Anterior cingulate cortex (tissue), 58 donors: ENCODE measurements around the gene PRKAG1.

Experiments
- DNase-seq, 58 donors: peaks; one replicate each; lab custom pipeline; 2025; lab: John Stamatoyannopoulos, UW

The PRKAG1 gene

GRCh38 chr12:49015196-49015595 is 3.4 kb downstream of the PRKAG1 start:
- DNase-seq: no peak

- DNase-seq: peak in 1 of 58 donors; percentile 19
Observed at GRCh38 chr12:49014547-49014946, 4.0 kb downstream of the PRKAG1 start.

- DNase-seq: no peak
Observed at GRCh38 chr12:49013428-49013827, 5.1 kb downstream of the PRKAG1 start.

- DNase-seq: no peak
Observed at GRCh38 chr12:49012739-49013138, 5.8 kb downstream of the PRKAG1 start.

- no peak for DNase-seq
Observed at GRCh38 chr12:49010092-49010668, 8.4 kb downstream of the PRKAG1 start.

- no peak for DNase-seq
Observed at GRCh38 chr12:49008943-49009342, 9.6 kb downstream of the PRKAG1 start.

- peak in 31 of 58 donors; percentile 13 to 82 (median 46) for DNase-seq
Observed at GRCh38 chr12:49000346-49000745, 18.2 kb downstream of the PRKAG1 start.

GRCh38 chr12:48999371-49000131 is 19.0 kb downstream of the PRKAG1 start, which contains the start of gene DDN:
Gene DDN (minus strand): TSS chr12:48999375. CDS start chr12:48999287, 88 bp downstream.
- peak in 39 of 58 donors; percentile 22 to 84 (median 63) for DNase-seq

GRCh38 chr12:48998497-48999353 is 19.9 kb downstream of the PRKAG1 start:
- peak in 2 of 58 donors; percentile 46 to 51 for DNase-seq

GRCh38 chr12:48997719-48998496 is 20.7 kb downstream of the PRKAG1 start:
- peak in 2 of 58 donors; percentile 13 to 32 for DNase-seq

GRCh38 chr12:48996794-48997718 is 21.5 kb downstream of the PRKAG1 start:
- DNase-seq: peak in 53 of 58 donors; percentile 18 to 80 (median 51)

GRCh38 chr12:48995086-48995879 is 23.3 kb downstream of the PRKAG1 start:
- DNase-seq: peak in 54 of 58 donors; percentile 3 to 84 (median 58)

GRCh38 chr12:48994224-48995085 is 24.1 kb downstream of the PRKAG1 start:
- no peak for DNase-seq

- DNase-seq: no peak
Observed at GRCh38 chr12:48993787-48994186, 24.8 kb downstream of the PRKAG1 start.

GRCh38 chr12:48991247-48992050 is 27.1 kb downstream of the PRKAG1 start:
- DNase-seq: no peak

GRCh38 chr12:48990552-48990951 is 28.0 kb downstream of the PRKAG1 start:
- DNase-seq: no peak
